HEK293 (cell line): Measurements from ENCODE around the gene ST7.

ENCODE experiments used
- CTCF ChIA-PET: fragments of 350-600 bp; formaldehyde crosslinking; extraction: SDS; loops from one replicate; lab custom pipeline; 2021; ENCODE audit warnings: antibody characterized with exemption; lab: Yijun Ruan, JAX
- POLR2A ChIA-PET: fragments of 300-600 bp; formaldehyde crosslinking; extraction: SDS; loops from one replicate; lab custom pipeline; 2020; ENCODE audit warnings: antibody characterized with exemption, inconsistent platforms; lab: Yijun Ruan, JAX
- H3K27ac ChIP-seq: fragments of 200-500 bp; sonication (Bioruptor generic); 2 replicates; pipeline ENCODE4 v1.5.1; 2014; ENCODE audit warnings: low read depth, low read length, control low read depth, inconsistent platforms; ENCODE audit errors: extremely low read depth
- H3K36me3 ChIP-seq, 2 experiments: fragments of 200-500 bp in 1 of 2; sonication (Bioruptor generic) in 1 of 2; 1 replicate in 1 of 2; 2 replicates in 1 of 2; pipeline ENCODE4 v1.5.1; 2014 to 2017; ENCODE audit warnings: inconsistent platforms in 2 of 2, low read length in 2 of 2; ENCODE audit not compliant: control insufficient read depth in 2 of 2, insufficient read depth in 1 of 2
- H3K4me1 ChIP-seq: fragments of 200-500 bp; sonication (Bioruptor generic); 2 replicates; pipeline ENCODE4 v1.5.1; 2014; ENCODE audit warnings: mild to moderate bottlenecking, low read length, inconsistent platforms; ENCODE audit not compliant: control insufficient read depth, insufficient read depth
- H3K4me3 ChIP-seq: 2 replicates; pipeline ENCODE4 v1.5.1; 2011; ENCODE audit warnings: low read depth, mild to moderate bottlenecking, control low read depth, low read length, moderate library complexity
- H3K9me3 ChIP-seq: fragments of 200-500 bp; sonication (Bioruptor generic); 2 replicates; pipeline ENCODE4 v1.5.1; 2014; ENCODE audit warnings: low read depth, low read length, inconsistent platforms; ENCODE audit not compliant: control insufficient read depth, insufficient read depth
- ATF2 ChIP-seq: fragments of 450-650 bp; formaldehyde crosslinking; IDR thresholded peaks from 2 replicates; pipeline ENCODE4 v1.5.1; 2016; ENCODE audit warnings: missing biosample characterization, missing genetic modification characterization, low read depth
- EGR2 ChIP-seq: fragments of 450-650 bp; formaldehyde crosslinking; IDR thresholded peaks from 2 replicates; pipeline ENCODE4 v1.5.1; 2016; ENCODE audit warnings: low read depth, missing biosample characterization, missing genetic modification characterization
- FEZF1 ChIP-seq: fragments of 450-650 bp; formaldehyde crosslinking; IDR thresholded peaks from 2 replicates; pipeline ENCODE4 v1.5.1; 2016; ENCODE audit warnings: missing biosample characterization, missing genetic modification characterization
- GFI1B ChIP-seq: fragments of 450-650 bp; formaldehyde crosslinking; IDR thresholded peaks from 2 replicates; pipeline ENCODE4 v1.5.1; 2016; ENCODE audit warnings: missing biosample characterization, missing genetic modification characterization
- HOXC10 ChIP-seq: sonication (generic); formaldehyde crosslinking; IDR thresholded peaks from 2 replicates; pipeline ENCODE4 v1.8.1; 2023; ENCODE audit warnings: mild to moderate bottlenecking, missing genetic modification reagents
- KLF10 ChIP-seq: fragments of 450-650 bp; IDR thresholded peaks from 2 replicates; pipeline ENCODE4 v1.5.1; 2018; ENCODE audit warnings: missing biosample characterization, mild to moderate bottlenecking, missing genetic modification characterization
- KLF16 ChIP-seq: fragments of 450-650 bp; formaldehyde crosslinking; IDR thresholded peaks from 2 replicates; pipeline ENCODE4 v1.5.1; 2017; ENCODE audit warnings: missing biosample characterization, missing genetic modification characterization
- PRDM1 ChIP-seq: fragments of 450-650 bp; formaldehyde crosslinking; IDR thresholded peaks from 2 replicates; pipeline ENCODE4; 2016; ENCODE audit warnings: missing biosample characterization, missing genetic modification characterization
- PRDM10 ChIP-seq: fragments of 450-650 bp; formaldehyde crosslinking; IDR thresholded peaks from 2 replicates; pipeline ENCODE4 v1.5.1; 2016; ENCODE audit warnings: missing biosample characterization, missing genetic modification characterization
- PRDM6 ChIP-seq: fragments of 450-650 bp; formaldehyde crosslinking; IDR thresholded peaks from 2 replicates; pipeline ENCODE4 v1.5.1; 2017; ENCODE audit warnings: missing biosample characterization, missing genetic modification characterization
- TRIM28 ChIP-seq: IDR thresholded peaks from 2 replicates; pipeline ENCODE4 v1.6.1; 2011; ENCODE audit warnings: low read length, control low read depth, borderline replicate concordance
- WT1 ChIP-seq: fragments of 450-650 bp; formaldehyde crosslinking; IDR thresholded peaks from 2 replicates; pipeline ENCODE4 v1.5.1; 2016; ENCODE audit warnings: missing biosample characterization, missing genetic modification characterization
- ZBTB1 ChIP-seq: fragments of 450-650 bp; formaldehyde crosslinking; IDR thresholded peaks from 2 replicates; pipeline ENCODE4 v1.5.1; 2016; ENCODE audit warnings: missing biosample characterization, missing genetic modification characterization
- ZBTB49 ChIP-seq: fragments of 450-650 bp; formaldehyde crosslinking; IDR thresholded peaks from 2 replicates; pipeline ENCODE4 v1.5.1; 2016; ENCODE audit warnings: missing biosample characterization, missing genetic modification characterization, low read depth
- ZFHX2 ChIP-seq: fragments of 450-650 bp; formaldehyde crosslinking; conservative IDR thresholded peaks from 2 replicates; pipeline ENCODE4 v1.5.1; 2016; ENCODE audit warnings: missing biosample characterization, missing genetic modification characterization
- ZIC2 ChIP-seq: fragments of 450-650 bp; formaldehyde crosslinking; IDR thresholded peaks from 2 replicates; pipeline ENCODE4 v1.5.1; 2016; ENCODE audit warnings: missing biosample characterization, missing genetic modification characterization
- ZNF10 ChIP-seq: fragments of 450-650 bp; formaldehyde crosslinking; IDR thresholded peaks from 2 replicates; pipeline ENCODE4 v1.5.1; 2017; ENCODE audit warnings: missing biosample characterization, missing genetic modification characterization
- ZNF133 ChIP-seq: fragments of 450-650 bp; formaldehyde crosslinking; IDR thresholded peaks from 2 replicates; pipeline ENCODE4 v1.5.1; 2016; ENCODE audit warnings: missing biosample characterization, missing genetic modification characterization
- ZNF16 ChIP-seq: fragments of 450-650 bp; formaldehyde crosslinking; IDR thresholded peaks from 2 replicates; pipeline ENCODE4 v1.5.1; 2016; ENCODE audit warnings: low read depth, missing biosample characterization, missing genetic modification characterization
- ZNF366 ChIP-seq: fragments of 450-650 bp; formaldehyde crosslinking; conservative IDR thresholded peaks from 2 replicates; pipeline ENCODE4 v1.5.1; 2016; ENCODE audit warnings: missing biosample characterization, missing genetic modification characterization
- ZNF398 ChIP-seq: fragments of 450-650 bp; formaldehyde crosslinking; IDR thresholded peaks from 2 replicates; pipeline ENCODE4 v1.5.1; 2017; ENCODE audit warnings: missing biosample characterization, missing genetic modification characterization
- ZNF600 ChIP-seq: fragments of 450-650 bp; formaldehyde crosslinking; IDR thresholded peaks from 2 replicates; pipeline ENCODE4 v1.5.1; 2016; ENCODE audit warnings: missing biosample characterization, missing genetic modification characterization
- ZNF670 ChIP-seq: fragments of 450-650 bp; formaldehyde crosslinking; IDR thresholded peaks from 2 replicates; pipeline ENCODE4 v1.5.1; 2016; ENCODE audit warnings: missing biosample characterization, missing genetic modification characterization, low read depth

ST7 gene

GRCh38 chr7:117158941-117159697, 205.8 kb downstream of the ST7 start:
- no peak overlapping the region for H3K27ac ChIP-seq
- TF ChIP-seq PRDM1 (no peak), ZNF10 (tag by site-specific recombination) (no peak), ATF2 (tag by site-specific recombination) (no peak), ZNF16 (no peak), ZFHX2 (no peak), ZNF398 (no peak), FEZF1 (peak; percentile 50; the same call in 1 of the 2 replicates), PRDM10 (tag by site-specific recombination) (peak; percentile 33; the same call in 1 of the 2 replicates), ZBTB1 (tag by site-specific recombination) (no peak), PRDM6 (tag by site-specific recombination) (peak; percentile 74; the same call in 1 of the 2 replicates), WT1 (tag by site-specific recombination) (no peak)
- ChIA-PET POLR2A (interaction anchor here (1.2 kb wide), 1 partner anchor 11 kb away, joined by 5 read pairs; no protein-coding TSS in a partner anchor), CTCF (interaction anchor here (0.5 to 0.8 kb wide), 2 partner anchors 32 to 204 kb away, joined by 3 to 5 read pairs; no protein-coding TSS in a partner anchor)
- H3K36me3 ChIP-seq = no peaks in the 10 kb centered on the region
- no peaks in the 10 kb centered on the region for H3K9me3 ChIP-seq
- no peak overlapping the region for H3K4me3 ChIP-seq
- peaks cover 7% of the 10 kb centered on the region; the same call in 1 of the 2 replicates for H3K4me1 ChIP-seq

GRCh38 chr7:117163101-117163500, 209.8 kb downstream of the ST7 start:
- Histone ChIP-seq H3K4me3 (no peak overlapping the region), H3K4me1 (0 out of 2 replicates have a peak, but pooled peaks cover 3% of the 10 kb centered on the region), H3K27ac (no peak overlapping the region), H3K9me3 (no peaks in the 10 kb centered on the region), H3K36me3 (no peaks in the 10 kb centered on the region)
- ChIA-PET CTCF (no interaction called here), POLR2A (no interaction called here)
- no peak for TF ChIP-seq ZNF133
- TF ChIP-seq GFI1B (tag by site-specific recombination) = no peak
- TF ChIP-seq ZBTB1 (tag by site-specific recombination) = no peak
- no peak for TF ChIP-seq ZNF670
- TF ChIP-seq ZNF366 = no peak
- TF ChIP-seq HOXC10 = no peak
- TF ChIP-seq KLF10 (tag by site-specific recombination) = no peak
- no peak for TF ChIP-seq ZIC2 (tag by site-specific recombination)
- no peak for TF ChIP-seq KLF16 (tag by site-specific recombination)
- no peak for TF ChIP-seq TRIM28
- TF ChIP-seq ZNF600 = no peak
- no peak for TF ChIP-seq ZBTB49 (tag by site-specific recombination)
- no peak for TF ChIP-seq WT1 (tag by site-specific recombination)
- no peak for TF ChIP-seq EGR2
